HL-60 (cell line): ENCODE results near the gene LHFPL6.

Experiments
- CTCF ChIP-seq: IDR thresholded peaks from one replicate; pipeline ENCODE4 v1.5.1; 2011; ENCODE audit warnings: low read length, control low read depth, inconsistent platforms; ENCODE audit not compliant: insufficient read depth
- GABPA ChIP-seq: IDR thresholded peaks from 2 replicates; pipeline ENCODE4 v1.6.1; 2012; ENCODE audit warnings: low read depth
- POLR2AphosphoS5 ChIP-seq: IDR thresholded peaks from 2 replicates; pipeline ENCODE4 v1.6.1; 2012; ENCODE audit warnings: low read depth
- TF ChIP-seq, protein P1 (sequence below): IDR thresholded peaks from 2 replicates; pipeline ENCODE4 v1.6.1; 2012; ENCODE audit warnings: low read depth; ENCODE audit not compliant: insufficient replicate concordance

DNA sequence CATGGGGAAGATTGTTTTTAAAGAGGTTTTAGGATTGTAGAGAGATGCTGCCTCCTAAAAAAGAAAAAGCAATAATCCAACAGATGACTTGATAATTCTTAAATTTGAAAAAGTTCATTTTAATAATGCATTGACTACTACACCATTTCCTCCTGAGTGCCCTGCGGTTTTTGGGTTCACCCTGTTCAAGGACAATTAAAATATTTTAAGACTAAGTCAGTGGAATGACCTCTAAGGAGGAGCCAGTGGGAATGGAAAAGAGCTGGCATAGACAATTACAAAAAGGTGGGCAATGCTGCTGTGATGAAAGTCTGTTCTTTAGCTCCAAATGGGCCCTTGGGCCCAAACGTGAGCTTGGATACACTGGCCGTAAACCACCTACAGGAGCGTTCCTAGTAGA lies 217.8 kb downstream of the LHFPL6 start:
- TF ChIP-seq CTCF (no peak), GABPA (no peak), POLR2AphosphoS5 (no peak)
- TF ChIP-seq, protein P1, sequence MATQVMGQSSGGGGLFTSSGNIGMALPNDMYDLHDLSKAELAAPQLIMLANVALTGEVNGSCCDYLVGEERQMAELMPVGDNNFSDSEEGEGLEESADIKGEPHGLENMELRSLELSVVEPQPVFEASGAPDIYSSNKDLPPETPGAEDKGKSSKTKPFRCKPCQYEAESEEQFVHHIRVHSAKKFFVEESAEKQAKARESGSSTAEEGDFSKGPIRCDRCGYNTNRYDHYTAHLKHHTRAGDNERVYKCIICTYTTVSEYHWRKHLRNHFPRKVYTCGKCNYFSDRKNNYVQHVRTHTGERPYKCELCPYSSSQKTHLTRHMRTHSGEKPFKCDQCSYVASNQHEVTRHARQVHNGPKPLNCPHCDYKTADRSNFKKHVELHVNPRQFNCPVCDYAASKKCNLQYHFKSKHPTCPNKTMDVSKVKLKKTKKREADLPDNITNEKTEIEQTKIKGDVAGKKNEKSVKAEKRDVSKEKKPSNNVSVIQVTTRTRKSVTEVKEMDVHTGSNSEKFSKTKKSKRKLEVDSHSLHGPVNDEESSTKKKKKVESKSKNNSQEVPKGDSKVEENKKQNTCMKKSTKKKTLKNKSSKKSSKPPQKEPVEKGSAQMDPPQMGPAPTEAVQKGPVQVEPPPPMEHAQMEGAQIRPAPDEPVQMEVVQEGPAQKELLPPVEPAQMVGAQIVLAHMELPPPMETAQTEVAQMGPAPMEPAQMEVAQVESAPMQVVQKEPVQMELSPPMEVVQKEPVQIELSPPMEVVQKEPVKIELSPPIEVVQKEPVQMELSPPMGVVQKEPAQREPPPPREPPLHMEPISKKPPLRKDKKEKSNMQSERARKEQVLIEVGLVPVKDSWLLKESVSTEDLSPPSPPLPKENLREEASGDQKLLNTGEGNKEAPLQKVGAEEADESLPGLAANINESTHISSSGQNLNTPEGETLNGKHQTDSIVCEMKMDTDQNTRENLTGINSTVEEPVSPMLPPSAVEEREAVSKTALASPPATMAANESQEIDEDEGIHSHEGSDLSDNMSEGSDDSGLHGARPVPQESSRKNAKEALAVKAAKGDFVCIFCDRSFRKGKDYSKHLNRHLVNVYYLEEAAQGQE = no peak
